ENCODE data around the gene ATG9B. TPM values are rescaled to one million over a fixed set of nuclear protein-coding genes. Genes with fewer than 3 reads are reported as not detected.

Gene ATG9B
- total RNA-seq, 1 experiment from 2014 or later, result not detected

GRCh38 chr7:151001546-151001945 is 22.7 kb downstream of the ATG9B start:
- DNase-seq (ENCODE audit: low read depth), result no peak

- no peak for DNase-seq (ENCODE audit: low read depth)
These were observed 23.3 kb downstream of the ATG9B start for GRCh38 chr7:151000897-151001495.

GRCh38 chr7:150999497-151000230 is 24.6 kb downstream of the ATG9B start:
- no peak for DNase-seq (ENCODE audit: low read depth)

- no peak for DNase-seq (ENCODE audit: low read depth)
These were observed 25.3 kb downstream of the ATG9B start for GRCh38 chr7:150999001-150999400.

- no peak for DNase-seq (ENCODE audit: low read depth)
These were observed 26.0 kb downstream of the ATG9B start for GRCh38 chr7:150998341-150998740.

GRCh38 chr7:150997817-150998216 is 26.5 kb downstream of the ATG9B start:
- no peak for DNase-seq (ENCODE audit: low read depth)

GRCh38 chr7:150997075-150997511 is 27.2 kb downstream of the ATG9B start:
- DNase-seq (ENCODE audit: low read depth), result no peak

GRCh38 chr7:150996376-150997074 is 27.8 kb downstream of the ATG9B start:
- no peak for DNase-seq (ENCODE audit: low read depth)

- no peak for DNase-seq (ENCODE audit: low read depth)
These were observed 29.3 kb downstream of the ATG9B start for GRCh38 chr7:150994838-150995510.

GRCh38 chr7:150994141-150994837 is 30.0 kb downstream of the ATG9B start:
- DNase-seq (ENCODE audit: low read depth), result no peak

GRCh38 chr7:150993511-150993910 is 30.8 kb downstream of the ATG9B start:
- DNase-seq (ENCODE audit: low read depth), result no peak

- DNase-seq (ENCODE audit: low read depth), result peak; percentile 64
These were observed 31.4 kb downstream of the ATG9B start for GRCh38 chr7:150992833-150993302.

GRCh38 chr7:150992051-150992640 is 32.1 kb downstream of the ATG9B start:
- no peak for DNase-seq (ENCODE audit: low read depth)

- DNase-seq (ENCODE audit: low read depth), result no peak
These were observed 33.7 kb downstream of the ATG9B start, which contains the start of gene NOS3 for GRCh38 chr7:150990416-150991186. TSS of gene NOS3 (plus strand) at chr7:150991017. CDS start at chr7:150993804, 2,787 bp downstream.

GRCh38 chr7:150989456-150989855 is 34.8 kb downstream of the ATG9B start:
- DNase-seq (ENCODE audit: low read depth), result no peak

GRCh38 chr7:150988230-150989226 is 35.8 kb downstream of the ATG9B start:
- peak; percentile 71 for DNase-seq (ENCODE audit: low read depth)

- no peak for DNase-seq (ENCODE audit: low read depth)
These were observed 37.7 kb downstream of the ATG9B start for GRCh38 chr7:150986556-150986955.

GRCh38 chr7:150986099-150986512 is 38.2 kb downstream of the ATG9B start:
- peak; percentile 79 for DNase-seq (ENCODE audit: low read depth)

- DNase-seq (ENCODE audit: low read depth), result peak; percentile 59
These were observed 40.4 kb downstream of the ATG9B start for GRCh38 chr7:150983893-150984368.
